H9 (cell line): ENCODE results near the gene NRCAM. TPM values are rescaled to one million over a fixed set of nuclear protein-coding genes. Genes with fewer than 3 reads are reported as not detected.
"Not testable (repeated sequence)": the region's sequence is repeated elsewhere in the genome, so short reads cannot be mapped to it uniquely, and the experiment has no call there.

Source experiments
- DNase-seq: peaks from one replicate; pipeline ENCODE4 v3.0.0-alpha.2; 2017
- H2AFZ ChIP-seq: one replicate; pipeline ENCODE4 v1.6.1; 2013; ENCODE audit warnings: mild to moderate bottlenecking, low read length, control low read depth, moderate library complexity
- H2AK5ac ChIP-seq: 2 replicates; pipeline ENCODE4 v1.6.1; 2013; ENCODE audit warnings: low read length, control low read depth, mixed read lengths; ENCODE audit not compliant: insufficient read length
- H2BK120ac ChIP-seq: one replicate; pipeline ENCODE4 v1.6.1; 2013; ENCODE audit warnings: low read depth, mild to moderate bottlenecking, low read length, control low read depth, inconsistent platforms; ENCODE audit not compliant: poor library complexity, severe bottlenecking
- H2BK12ac ChIP-seq: 2 replicates; pipeline ENCODE4 v1.6.1; 2013; ENCODE audit warnings: low read length, control low read depth, mixed read lengths, low read depth; ENCODE audit not compliant: insufficient read length
- H2BK15ac ChIP-seq: 2 replicates; pipeline ENCODE4 v1.6.1; 2013; ENCODE audit warnings: low read depth, low read length, control low read depth
- H2BK20ac ChIP-seq: one replicate; pipeline ENCODE4 v1.6.1; 2013; ENCODE audit warnings: low read depth, mild to moderate bottlenecking, low read length, control low read depth, inconsistent platforms; ENCODE audit not compliant: poor library complexity, severe bottlenecking
- H2BK5ac ChIP-seq: 2 replicates; pipeline ENCODE4 v1.6.1; 2013; ENCODE audit warnings: low read length, control low read depth, mixed read lengths; ENCODE audit not compliant: insufficient read length
- H3K14ac ChIP-seq: 2 replicates; pipeline ENCODE4 v1.6.1; 2013; ENCODE audit warnings: low read length, control low read depth; ENCODE audit not compliant: insufficient read depth
- H3K18ac ChIP-seq: 2 replicates; pipeline ENCODE4 v1.6.1; 2013; ENCODE audit warnings: low read depth, mild to moderate bottlenecking, mixed read lengths, low read length, control low read depth; ENCODE audit not compliant: insufficient read length
- H3K23ac ChIP-seq: 2 replicates; pipeline ENCODE4 v1.6.1; 2013; ENCODE audit warnings: low read length, control low read depth, mixed read lengths, low read depth; ENCODE audit not compliant: insufficient read length
- H3K23me2 ChIP-seq: 2 replicates; pipeline ENCODE4 v1.6.1; 2013; ENCODE audit warnings: low read depth, mild to moderate bottlenecking, mixed read lengths, low read length, control low read depth; ENCODE audit not compliant: insufficient read length, poor library complexity, severe bottlenecking
- H3K27ac ChIP-seq: 2 replicates; pipeline ENCODE4 v1.5.1; 2013; ENCODE audit warnings: low read length, control low read depth, mixed read lengths, low read depth; ENCODE audit not compliant: insufficient read length
- H3K27me3 ChIP-seq: 2 replicates; pipeline ENCODE4 v1.6.1; 2013; ENCODE audit warnings: low read length, control low read depth, inconsistent platforms; ENCODE audit not compliant: insufficient read depth
- H3K4ac ChIP-seq: 2 replicates; pipeline ENCODE4 v1.6.1; 2013; ENCODE audit warnings: low read depth, mild to moderate bottlenecking, control low read depth, inconsistent platforms, low read length, moderate library complexity
- H3K4me1 ChIP-seq: 2 replicates; pipeline ENCODE4 v1.6.1; 2013; ENCODE audit warnings: low read length, control low read depth, inconsistent platforms; ENCODE audit not compliant: insufficient read depth
- H3K4me2 ChIP-seq: 2 replicates; pipeline ENCODE4 v1.6.1; 2013; ENCODE audit warnings: low read length, control low read depth, mixed read lengths; ENCODE audit not compliant: insufficient read length, insufficient read depth
- H3K56ac ChIP-seq: 2 replicates; pipeline ENCODE4 v1.6.1; 2013; ENCODE audit warnings: low read depth, mild to moderate bottlenecking, mixed read lengths, low read length, control low read depth; ENCODE audit not compliant: insufficient read length
- H3K79me1 ChIP-seq: 2 replicates; pipeline ENCODE4 v1.6.1; 2013; ENCODE audit warnings: low read depth, mild to moderate bottlenecking, moderate library complexity, low read length, control low read depth, inconsistent platforms; ENCODE audit not compliant: insufficient read depth, poor library complexity, severe bottlenecking
- H3K79me2 ChIP-seq: 2 replicates; pipeline ENCODE4 v1.6.1; 2013; ENCODE audit warnings: low read length, control low read depth, inconsistent platforms; ENCODE audit not compliant: insufficient read depth
- H3K9ac ChIP-seq: 2 replicates; pipeline ENCODE4 v1.6.1; 2013; ENCODE audit warnings: low read length, control low read depth, mixed read lengths; ENCODE audit not compliant: insufficient read length; ENCODE audit errors: extremely low read depth
- H3K9me3 ChIP-seq: one replicate; pipeline ENCODE4 v1.6.1; 2013; ENCODE audit warnings: low read depth, low read length, inconsistent platforms; ENCODE audit not compliant: control insufficient read depth
- H3T11ph ChIP-seq: one replicate; pipeline ENCODE4 v1.6.1; 2013; ENCODE audit warnings: mild to moderate bottlenecking, low read length, control low read depth, inconsistent platforms
- H4K20me1 ChIP-seq: one replicate; pipeline ENCODE4 v1.6.1; 2013; ENCODE audit not compliant: control insufficient read depth, insufficient read length, insufficient read depth
- H4K5ac ChIP-seq: 2 replicates; pipeline ENCODE4 v1.6.1; 2013; ENCODE audit warnings: low read depth, mild to moderate bottlenecking, mixed read lengths, low read length, control low read depth; ENCODE audit not compliant: insufficient read length
- H4K8ac ChIP-seq: replicated peaks from 2 replicates; pipeline ENCODE4 v1.6.1; 2013; ENCODE audit warnings: low read length, control low read depth, mixed read lengths, low read depth; ENCODE audit not compliant: insufficient read length
- H4K91ac ChIP-seq: 2 replicates; pipeline ENCODE4 v1.6.1; 2013; ENCODE audit warnings: low read depth, mild to moderate bottlenecking, moderate library complexity, mixed read lengths, low read length, control low read depth; ENCODE audit not compliant: insufficient read length
- H3K27ac Mint-ChIP-seq, 3 experiments: 2 replicates in 2 of 3; 3 replicates in 1 of 3; pipeline ENCODE4 v1.8.0; 2020 to 2021; ENCODE audit warnings: mixed read lengths in 3 of 3, mild to moderate bottlenecking in 1 of 3, moderate library complexity in 1 of 3
- H3K27me3 Mint-ChIP-seq: 2 replicates; pipeline ENCODE4 v1.8.0; 2021; ENCODE audit warnings: low read depth, mild to moderate bottlenecking, moderate library complexity, mixed read lengths
- H3K36me3 Mint-ChIP-seq, 3 experiments: 2 replicates in 2 of 3; 3 replicates in 1 of 3; pipeline ENCODE4 v1.8.0; 2020 to 2021; ENCODE audit warnings: low read depth in 3 of 3, mixed read lengths in 3 of 3; ENCODE audit not compliant: insufficient read depth in 1 of 3
- H3K4me1 Mint-ChIP-seq, 2 experiments: 2 replicates each; pipeline ENCODE4 v1.8.0; 2020; ENCODE audit warnings: mixed read lengths in 2 of 2
- H3K4me3 Mint-ChIP-seq, 2 experiments: 2 replicates in 1 of 2; 3 replicates in 1 of 2; pipeline ENCODE4 v1.8.0; 2020 to 2021; ENCODE audit warnings: mild to moderate bottlenecking in 2 of 2, mixed read lengths in 2 of 2, moderate library complexity in 1 of 2
- H3K9me3 Mint-ChIP-seq, 2 experiments: 2 replicates in 1 of 2; 3 replicates in 1 of 2; pipeline ENCODE4 v1.8.0; 2020; ENCODE audit warnings: mild to moderate bottlenecking in 2 of 2, mixed read lengths in 2 of 2, moderate library complexity in 1 of 2
- CTCF ChIP-seq: fragments of 200-600 bp; sonication (generic); conservative IDR thresholded peaks from 3 replicates; pipeline ENCODE4 v1.8.0; 2021; ENCODE audit warnings: antibody characterized with exemption, mild to moderate bottlenecking
- WGBS: extraction: QIAGEN DNeasy Blood & Tissue Kit; methylation state at CpG from one replicate; pipeline ENCODE4 v1.1.7; 2013; ENCODE audit warnings: missing lambda C conversion rate, low lambda C conversion rate, mixed read lengths; ENCODE audit not compliant: insufficient read length; ENCODE audit errors: extremely low coverage; 5-methylcytosine and 5-hydroxymethylcytosine counted together
- total RNA-seq: library from RNA; stranded (reverse); gene quantifications from 2 replicates; pipeline ENCODE4 v1.2.1, GENCODE V29; 2021

NRCAM gene
- total RNA-seq, 1 experiment from 2014 or later: 2.3 TPM

DNA sequence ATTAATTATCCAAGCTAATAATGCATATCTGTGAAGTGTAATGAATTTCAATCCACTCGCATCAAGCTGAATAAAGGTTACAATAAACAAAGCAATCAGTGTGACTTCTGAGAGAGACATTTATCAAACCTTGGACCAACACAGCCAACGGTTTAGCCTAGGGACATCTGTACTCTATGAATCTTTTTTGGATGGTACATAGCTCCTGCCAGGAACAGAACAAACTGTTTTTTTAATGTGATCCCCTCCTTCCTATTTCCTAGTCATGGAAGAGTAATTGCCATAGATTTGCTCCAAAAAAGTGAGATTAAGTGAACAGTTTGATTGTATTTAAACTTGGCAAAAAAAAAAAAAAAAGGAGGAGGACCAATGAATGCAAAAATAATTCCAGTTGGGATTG is 11.2 kb upstream of the NRCAM start:
- Mint-ChIP-seq H3K9me3 (no peaks in the 10 kb centered on the region), H3K27me3 (peaks cover 2% of the 10 kb centered on the region; the same call in 1 of the 2 replicates), H3K4me1 (peaks cover 10 to 12% of the 10 kb centered on the region in 2 experiments), H3K36me3 (no peaks in the 10 kb centered on the region), H3K27ac (no peak overlapping the region), H3K4me3 (no peak overlapping the region)
- no peak overlapping the region for H3T11ph ChIP-seq
- no peak overlapping the region for H4K8ac ChIP-seq
- no peaks in the 10 kb centered on the region for H3K79me2 ChIP-seq
- H3K23me2 ChIP-seq: no peaks in the 10 kb centered on the region
- H3K4me2 ChIP-seq: no peak overlapping the region
- H2AFZ ChIP-seq: no peak overlapping the region
- no peak overlapping the region for H2BK120ac ChIP-seq
- no peaks in the 10 kb centered on the region for H3K27me3 ChIP-seq
- no peaks in the 10 kb centered on the region for H3K9me3 ChIP-seq
- no peaks in the 10 kb centered on the region for H3K4me1 ChIP-seq
- TF ChIP-seq CTCF: no peak
- no peak overlapping the region for H2BK15ac ChIP-seq
- no peak overlapping the region for H2BK5ac ChIP-seq
- no peak overlapping the region for H2BK12ac ChIP-seq
- no peak overlapping the region for H2BK20ac ChIP-seq
- H2AK5ac ChIP-seq: no peak overlapping the region
- H3K56ac ChIP-seq: no peak overlapping the region
- H3K4ac ChIP-seq: no peak overlapping the region
- no peak overlapping the region for H3K18ac ChIP-seq
- no peak overlapping the region for H3K23ac ChIP-seq
- H4K5ac ChIP-seq: no peak overlapping the region
- no peak overlapping the region for H3K27ac ChIP-seq
- H3K9ac ChIP-seq: no peak overlapping the region
- no peaks in the 10 kb centered on the region for H4K20me1 ChIP-seq
- DNase-seq: no peak
- H3K79me1 ChIP-seq: no peaks in the 10 kb centered on the region
- H3K14ac ChIP-seq: no peak overlapping the region
- no peak overlapping the region for H4K91ac ChIP-seq
- WGBS: no CpG with 5 or more reads among the region's 2 CpGs

DNA sequence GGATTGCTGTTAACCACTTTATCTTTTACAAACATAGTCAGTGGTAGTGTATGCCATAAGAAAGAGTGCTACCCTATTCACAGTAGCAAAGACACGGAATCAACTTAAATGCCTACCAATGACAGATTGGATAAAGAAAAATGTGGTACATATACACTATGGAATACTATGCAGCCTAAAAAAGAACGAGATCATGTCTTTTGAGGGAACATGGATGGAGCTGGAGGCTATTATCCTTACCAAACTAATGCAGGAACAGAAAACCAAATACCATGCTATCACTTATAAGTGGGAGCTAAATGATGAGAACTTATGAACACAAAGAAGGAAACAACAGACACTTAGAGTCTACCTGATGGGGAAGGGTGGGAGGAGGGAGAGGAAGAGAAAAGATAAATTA is 10.1 kb upstream of the NRCAM start:
- H3K9ac ChIP-seq, H3K4me1 ChIP-seq, H3K79me2 ChIP-seq, H3K36me3 Mint-ChIP-seq, H2BK15ac ChIP-seq, H3K4ac ChIP-seq, H3K4me2 ChIP-seq, H3K9me3 Mint-ChIP-seq, H2AFZ ChIP-seq, H4K5ac ChIP-seq, H3K56ac ChIP-seq, H2AK5ac ChIP-seq, H2BK20ac ChIP-seq, H4K8ac ChIP-seq, H2BK12ac ChIP-seq, H3K4me3 Mint-ChIP-seq, H2BK120ac ChIP-seq, H3K27ac Mint-ChIP-seq, H3K23me2 ChIP-seq, H3K14ac ChIP-seq, H4K91ac ChIP-seq, H2BK5ac ChIP-seq, H3K23ac ChIP-seq, H3K18ac ChIP-seq, DNase-seq, H3K27me3 Mint-ChIP-seq, H3K9me3 ChIP-seq, H3K27ac ChIP-seq, H3K27me3 ChIP-seq, H3T11ph ChIP-seq, H4K20me1 ChIP-seq, H3K79me1 ChIP-seq: not testable (repeated sequence)
- peaks cover 10 to 12% of the 10 kb centered on the region in 2 experiments for H3K4me1 Mint-ChIP-seq
- no CpG with 5 or more reads among the region's 2 CpGs for WGBS
